Caki2 (cell line): Measurements from ENCODE around the gene STOX2. TPM values are rescaled to one million over a fixed set of nuclear protein-coding genes. Genes with fewer than 3 reads are reported as not detected.

Source experiments
- DNase-seq: peaks from one replicate; pipeline ENCODE4 v3.0.0-alpha.2; 2015; ENCODE audit warnings: low read depth
- in situ Hi-C: cut with HindIII; loops from 2 replicates; pipeline ENCODE4 v1.10.0; 2016; ENCODE audit warnings: low sequenced_read_pairs, low pct_unique_long_range_greater_than_20kb, mixed read lengths
- total RNA-seq: library from RNA; depleted of rRNA; stranded (reverse); fragments of >200 nt; shearing (Covaris generic); gene quantifications from 2 replicates; pipeline ENCODE4 v1.2.3, GENCODE V29; 2014; ENCODE audit warnings: low replicate concordance; rRNA removed

STOX2 gene
- total RNA-seq: 6.2 and 12.2 TPM in 2 replicates

- DNase-seq: peak; percentile 53
- in situ Hi-C loops: no loop called here
Observed at GRCh38 chr4:183905081-183905592, at the start of gene STOX2. TSS of gene STOX2 (plus strand) at chr4:183905307. CDS start at chr4:183906791, 1,484 bp downstream.

GRCh38 chr4:183855323-183856190 lies 49.5 kb upstream of the STOX2 start:
- in situ Hi-C loops: no loop called here
- no peak for DNase-seq

GRCh38 chr4:183857040-183857439 lies 48.1 kb upstream of the STOX2 start:
- in situ Hi-C loops: no loop called here
- no peak for DNase-seq

- DNase-seq: no peak
- in situ Hi-C loops: no loop called here
Observed at GRCh38 chr4:183858011-183858615, 47.0 kb upstream of the STOX2 start.

- in situ Hi-C loops: no loop called here
- DNase-seq: no peak
Observed at GRCh38 chr4:183860119-183860518, 45.0 kb upstream of the STOX2 start.

GRCh38 chr4:183860731-183861130 lies 44.4 kb upstream of the STOX2 start:
- in situ Hi-C loops: no loop called here
- DNase-seq: no peak

- in situ Hi-C loops: no loop called here
- no peak for DNase-seq
Observed at GRCh38 chr4:183861426-183861825, 43.7 kb upstream of the STOX2 start.

GRCh38 chr4:183863155-183863825 lies 41.8 kb upstream of the STOX2 start:
- in situ Hi-C loops: no loop called here
- no peak for DNase-seq

- in situ Hi-C loops: no loop called here
- DNase-seq: no peak
Observed at GRCh38 chr4:183867247-183867646, 37.9 kb upstream of the STOX2 start.

- no peak for DNase-seq
- in situ Hi-C loops: no loop called here
Observed at GRCh38 chr4:183870997-183871396, 34.1 kb upstream of the STOX2 start.

- in situ Hi-C loops: no loop called here
- DNase-seq: no peak
Observed at GRCh38 chr4:183871581-183871980, 33.5 kb upstream of the STOX2 start.

GRCh38 chr4:183872531-183872930 lies 32.6 kb upstream of the STOX2 start:
- in situ Hi-C loops: no loop called here
- DNase-seq: no peak

GRCh38 chr4:183873409-183874185 lies 31.5 kb upstream of the STOX2 start:
- in situ Hi-C loops: no loop called here
- no peak for DNase-seq

- in situ Hi-C loops: no loop called here
- no peak for DNase-seq
Observed at GRCh38 chr4:183875251-183875825, 29.8 kb upstream of the STOX2 start.

- DNase-seq: peak; percentile 90
- in situ Hi-C loops: no loop called here
Observed at GRCh38 chr4:183876268-183876934, 28.7 kb upstream of the STOX2 start.

GRCh38 chr4:183878251-183878970 lies 26.7 kb upstream of the STOX2 start:
- no peak for DNase-seq
- in situ Hi-C loops: no loop called here

GRCh38 chr4:183885205-183885720 lies 19.8 kb upstream of the STOX2 start:
- in situ Hi-C loops: no loop called here

More at GRCh38 chr4:183885205-183885720, 19.8 kb upstream of the STOX2 start:
- DNase-seq: no peak
